CD14-positive monocyte (primary cell): ENCODE results near the gene UST. TPM values are rescaled to one million over a fixed set of nuclear protein-coding genes. Genes with fewer than 3 reads are reported as not detected.

Experiments used
- DNase-seq, 3 donors: peaks; one replicate each; pipeline ENCODE4 v3.0.0-alpha.2; 2011 to 2022
- H2AFZ ChIP-seq: 2 replicates; pipeline ENCODE4 v1.6.0; 2012; ENCODE audit warnings: mild to moderate bottlenecking, low read depth, low read length, inconsistent platforms; ENCODE audit not compliant: insufficient read depth, poor library complexity, severe bottlenecking
- H3K27ac ChIP-seq, 2 donors: 1 replicate in 1 of 2; 2 replicates in 1 of 2; pipeline ENCODE4 v1.5.1; 2012 to 2013; ENCODE audit warnings: low read length in 2 of 2, control low read depth in 1 of 2, inconsistent platforms in 1 of 2, low read depth in 1 of 2, mild to moderate bottlenecking in 1 of 2
- H3K27me3 ChIP-seq, 2 donors: one replicate each; pipeline versions ENCODE4 v1.6.0 to v1.6.1; 2011 to 2013; ENCODE audit warnings: low read length in 2 of 2; ENCODE audit not compliant: control insufficient read depth in 2 of 2, insufficient read depth in 2 of 2
- H3K36me3 ChIP-seq, 2 donors: replicated peaks in 1 of 2; 1 replicate in 1 of 2; 2 replicates in 1 of 2; pipeline versions ENCODE4 v1.5.1 to v1.6.1; 2012 to 2013; ENCODE audit warnings: low read length in 2 of 2, control low read depth in 1 of 2, inconsistent platforms in 1 of 2, mild to moderate bottlenecking in 1 of 2; ENCODE audit not compliant: insufficient read depth in 2 of 2, control insufficient read depth in 1 of 2
- H3K4me1 ChIP-seq, 2 donors: 1 replicate in 1 of 2; 2 replicates in 1 of 2; pipeline versions ENCODE4 v1.5.1 to v1.6.1; 2012 to 2013; ENCODE audit warnings: low read length in 2 of 2, control low read depth in 1 of 2, inconsistent platforms in 1 of 2, mild to moderate bottlenecking in 1 of 2, moderate library complexity in 1 of 2; ENCODE audit not compliant: insufficient read depth in 2 of 2, control insufficient read depth in 1 of 2
- H3K4me2 ChIP-seq: replicated peaks from 2 replicates; pipeline ENCODE3; 2012; ENCODE audit warnings: low read length, moderate library complexity, mild to moderate bottlenecking; ENCODE audit not compliant: poor library complexity, severe bottlenecking; ENCODE audit errors: extremely low read depth
- H3K4me3 ChIP-seq, 3 experiments: fragments of 200-600 bp in 1 of 3; sonication (generic) in 1 of 3; replicated peaks in 1 of 3; 1 replicate in 2 of 3; 2 replicates in 1 of 3; pipeline ENCODE4 v1.5.1; 2011 to 2013; ENCODE audit warnings: low read length in 3 of 3, mild to moderate bottlenecking in 3 of 3, control low read depth in 2 of 3, low read depth in 2 of 3, inconsistent platforms in 1 of 3, moderate library complexity in 1 of 3
- H3K79me2 ChIP-seq: 2 replicates; pipeline ENCODE4 v1.6.0; 2012; ENCODE audit warnings: mild to moderate bottlenecking, control low read depth, inconsistent platforms, low read length, moderate library complexity; ENCODE audit not compliant: insufficient read depth
- H3K9ac ChIP-seq: 2 replicates; pipeline ENCODE4 v1.6.0; 2017; ENCODE audit warnings: low read length, mild to moderate bottlenecking; ENCODE audit not compliant: insufficient read depth, poor library complexity, severe bottlenecking
- H3K9me3 ChIP-seq, 2 donors: replicated peaks in 1 of 2; 1 replicate in 1 of 2; 2 replicates in 1 of 2; pipeline versions ENCODE4 v1.5.1 to v1.6.1; 2012 to 2013; ENCODE audit warnings: low read length in 2 of 2, control low read depth in 1 of 2; ENCODE audit not compliant: control insufficient read depth in 1 of 2, insufficient read depth in 1 of 2
- H4K20me1 ChIP-seq: 2 replicates; pipeline ENCODE4 v1.6.0; 2012; ENCODE audit warnings: mild to moderate bottlenecking, low read length, control low read depth, moderate library complexity; ENCODE audit not compliant: insufficient read depth
- H3K27ac Mint-ChIP-seq, 7 donors: one replicate each; pipeline ENCODE4 v1.8.0; 2020; ENCODE audit warnings: mild to moderate bottlenecking in 7 of 7, mixed read lengths in 7 of 7, moderate library complexity in 6 of 7, inconsistent platforms in 2 of 7
- H3K27me3 Mint-ChIP-seq, 3 donors: one replicate each; pipeline ENCODE4 v1.8.0; 2021 to 2022; ENCODE audit warnings: low read depth in 3 of 3, mild to moderate bottlenecking in 3 of 3, mixed read lengths in 3 of 3, moderate library complexity in 3 of 3, inconsistent platforms in 1 of 3
- H3K36me3 Mint-ChIP-seq, 2 donors: one replicate each; pipeline ENCODE4 v1.8.0; 2020; ENCODE audit warnings: mixed read lengths in 2 of 2, inconsistent platforms in 1 of 2, mild to moderate bottlenecking in 1 of 2
- H3K4me1 Mint-ChIP-seq: one replicate; pipeline ENCODE4 v1.8.0; 2020; ENCODE audit warnings: mild to moderate bottlenecking, mixed read lengths
- H3K4me3 Mint-ChIP-seq, 2 donors: one replicate each; pipeline ENCODE4 v1.8.0; 2020; ENCODE audit warnings: mild to moderate bottlenecking in 2 of 2, mixed read lengths in 2 of 2, moderate library complexity in 1 of 2
- H3K9me3 Mint-ChIP-seq, 7 donors: one replicate each; pipeline ENCODE4 v1.8.0; 2020 to 2022; ENCODE audit warnings: mixed read lengths in 7 of 7, mild to moderate bottlenecking in 6 of 7, moderate library complexity in 6 of 7, inconsistent platforms in 2 of 7
- CTCF ChIP-seq: fragments of 200-600 bp; IDR thresholded peaks from one replicate; pipeline ENCODE4 v1.8.0; 2022; ENCODE audit warnings: antibody characterized with exemption, mild to moderate bottlenecking
- WGBS: methylation state at CpG from one replicate; pipeline ENCODE4 v1.1.5; 2013; ENCODE audit warnings: missing lambda C conversion rate; ENCODE audit not compliant: insufficient coverage; 5-methylcytosine and 5-hydroxymethylcytosine counted together
- intact Hi-C, 2 donors: fragments of 100-400 bp; cut with micrococcal nuclease; formaldehyde crosslinking; loops; one replicate each; pipeline versions ENCODE4 v1.15.0 to v1.15.1; 2023
- polyA plus RNA-seq, 3 donors: library from polyadenylated mRNA; depleted of rRNA in 1 of 3; unstranded in 2 of 3; stranded (reverse) in 1 of 3; fragments of 300-500 nt in 2 of 3; fragments of >200 nt in 1 of 3; fragmentation: Illumina TruSeq in 2 of 3; gene quantifications; 1 replicate in 2 of 3; 2 replicates in 1 of 3; pipeline ENCODE4 v1.2.3, GENCODE V29; 2012 to 2021

The UST gene
- polyA plus RNA-seq, 3 donors: 0.33 to 0.53 (median 0.48) TPM

GRCh38 chr6:148703900-148704299 lies 42.9 kb upstream of the UST start:
- H3K4me3 Mint-ChIP-seq: no peak overlapping the region
- H3K27ac ChIP-seq: no peak overlapping the region
- H3K27me3 Mint-ChIP-seq: no peaks in the 10 kb centered on the region
- H3K9ac ChIP-seq: no peak overlapping the region
- no peaks in the 10 kb centered on the region for H3K36me3 Mint-ChIP-seq
- no peaks in the 10 kb centered on the region for H3K27me3 ChIP-seq
- DNase-seq: no peak
- no peaks in the 10 kb centered on the region for H4K20me1 ChIP-seq
- no peak overlapping the region for H2AFZ ChIP-seq
- no peaks in the 10 kb centered on the region for H3K9me3 ChIP-seq
- no peak overlapping the region for H3K4me2 ChIP-seq
- H3K79me2 ChIP-seq: no peaks in the 10 kb centered on the region
- H3K4me1 ChIP-seq: peaks cover 10 to 19% of the 10 kb centered on the region in 2 donors
- no peak overlapping the region for H3K4me3 ChIP-seq
- no peak overlapping the region for H3K27ac Mint-ChIP-seq
- H3K4me1 Mint-ChIP-seq: peaks cover 13% of the 10 kb centered on the region
- intact Hi-C loops: no loop called here
- no peaks in the 10 kb centered on the region for H3K36me3 ChIP-seq
- TF ChIP-seq CTCF: no peak
- H3K9me3 Mint-ChIP-seq: peaks cover 0 to 5% (median 0%) of the 10 kb centered on the region in 7 donors
- no CpG with 5 or more reads among the region's 2 CpGs for WGBS

- no peak for DNase-seq
- 100% methylated on average over 1 of the region's 7 CpGs for WGBS
- Mint-ChIP-seq H3K9me3 (peaks cover 0 to 5% (median 0%) of the 10 kb centered on the region in 7 donors), H3K27ac (no peak overlapping the region), H3K27me3 (peaks cover 0 to 2% (median 0%) of the 10 kb centered on the region in 3 donors), H3K36me3 (no peaks in the 10 kb centered on the region), H3K4me1 (peaks cover 13% of the 10 kb centered on the region), H3K4me3 (no peak overlapping the region)
- Histone ChIP-seq H4K20me1 (no peaks in the 10 kb centered on the region), H3K27ac (no peak overlapping the region), H3K79me2 (no peaks in the 10 kb centered on the region), H3K9ac (no peak overlapping the region), H3K4me2 (no peak overlapping the region), H3K4me3 (no peak overlapping the region), H2AFZ (no peak overlapping the region), H3K4me1 (peaks cover 10 to 19% of the 10 kb centered on the region in 2 donors), H3K9me3 (no peaks in the 10 kb centered on the region), H3K36me3 (no peaks in the 10 kb centered on the region), H3K27me3 (no peaks in the 10 kb centered on the region)
- intact Hi-C loops: no loop called here
- no peak for TF ChIP-seq CTCF
Measured at GRCh38 chr6:148704400-148705246, 42.2 kb upstream of the UST start.
